Stimulated activated naive CD8-positive, alpha-beta T cell treated with anti-CD3 and anti-CD28 coated beads, Interleukin-15, Interleukin-2, amounts not matched to agents 100 ng/mL and 50 ng/mL, for 24 hours (primary cell): ENCODE data around the gene ATP6V0E1.

Experiments used
- H3K27ac Mint-ChIP-seq: one replicate; pipeline ENCODE4 v1.8.0; 2021; ENCODE audit warnings: mild to moderate bottlenecking, mixed read lengths
- H3K27me3 Mint-ChIP-seq: one replicate; pipeline ENCODE4 v1.8.0; 2021; ENCODE audit warnings: mixed read lengths
- H3K36me3 Mint-ChIP-seq: one replicate; pipeline ENCODE4 v1.8.0; 2021; ENCODE audit warnings: low read depth, mixed read lengths
- H3K4me1 Mint-ChIP-seq: one replicate; pipeline ENCODE4 v1.8.0; 2021; ENCODE audit warnings: low read depth, mixed read lengths
- H3K4me3 Mint-ChIP-seq: one replicate; pipeline ENCODE4 v1.8.0; 2021; ENCODE audit warnings: mild to moderate bottlenecking, mixed read lengths
- H3K9me3 Mint-ChIP-seq: one replicate; pipeline ENCODE4 v1.8.0; 2021; ENCODE audit warnings: mixed read lengths

Gene ATP6V0E1

GRCh38 chr5:172950176-172950965 lies 33.2 kb upstream of the ATP6V0E1 start:
- H3K4me3 Mint-ChIP-seq, result no peak overlapping the region
- H3K4me1 Mint-ChIP-seq, result peaks cover 4% of the 10 kb centered on the region
- no peaks in the 10 kb centered on the region for H3K9me3 Mint-ChIP-seq
- peaks cover 20% of the 10 kb centered on the region for H3K36me3 Mint-ChIP-seq
- H3K27ac Mint-ChIP-seq, result no peak overlapping the region
- no peaks in the 10 kb centered on the region for H3K27me3 Mint-ChIP-seq

- Mint-ChIP-seq H3K27ac (no peak overlapping the region), H3K36me3 (peaks cover 16% of the 10 kb centered on the region), H3K27me3 (no peaks in the 10 kb centered on the region), H3K4me3 (no peak overlapping the region), H3K4me1 (peaks cover 7% of the 10 kb centered on the region), H3K9me3 (no peaks in the 10 kb centered on the region)
Measured at GRCh38 chr5:172951371-172952033, 32.1 kb upstream of the ATP6V0E1 start.

GRCh38 chr5:172952034-172952511 lies 31.5 kb upstream of the ATP6V0E1 start:
- Mint-ChIP-seq H3K4me3 (no peak overlapping the region), H3K36me3 (peaks cover 16% of the 10 kb centered on the region), H3K27ac (no peak overlapping the region), H3K4me1 (peaks cover 7% of the 10 kb centered on the region), H3K9me3 (no peaks in the 10 kb centered on the region), H3K27me3 (no peaks in the 10 kb centered on the region)

GRCh38 chr5:172953776-172954675 lies 29.5 kb upstream of the ATP6V0E1 start:
- Mint-ChIP-seq H3K36me3 (peaks cover 7% of the 10 kb centered on the region), H3K9me3 (no peaks in the 10 kb centered on the region), H3K4me1 (peaks cover 7% of the 10 kb centered on the region), H3K27me3 (no peaks in the 10 kb centered on the region), H3K4me3 (no peak overlapping the region), H3K27ac (no peak overlapping the region)

- H3K4me3 Mint-ChIP-seq, result no peak overlapping the region
- H3K27ac Mint-ChIP-seq, result peak overlapping the region; percentile 5
- peaks cover 9% of the 10 kb centered on the region for H3K4me1 Mint-ChIP-seq
- peaks cover 7% of the 10 kb centered on the region for H3K36me3 Mint-ChIP-seq
- no peaks in the 10 kb centered on the region for H3K9me3 Mint-ChIP-seq
- H3K27me3 Mint-ChIP-seq, result no peaks in the 10 kb centered on the region
Measured at GRCh38 chr5:172954751-172955159, 28.8 kb upstream of the ATP6V0E1 start.

- peaks cover 22% of the 10 kb centered on the region for H3K4me1 Mint-ChIP-seq
- no peaks in the 10 kb centered on the region for H3K9me3 Mint-ChIP-seq
- H3K27me3 Mint-ChIP-seq, result no peaks in the 10 kb centered on the region
- H3K4me3 Mint-ChIP-seq, result no peak overlapping the region
- H3K36me3 Mint-ChIP-seq, result peaks cover 12% of the 10 kb centered on the region
- no peak overlapping the region for H3K27ac Mint-ChIP-seq
Measured at GRCh38 chr5:172956228-172956627, 27.3 kb upstream of the ATP6V0E1 start.

- no peaks in the 10 kb centered on the region for H3K27me3 Mint-ChIP-seq
- H3K4me3 Mint-ChIP-seq, result no peak overlapping the region
- no peaks in the 10 kb centered on the region for H3K9me3 Mint-ChIP-seq
- peaks cover 22% of the 10 kb centered on the region for H3K4me1 Mint-ChIP-seq
- no peak overlapping the region for H3K27ac Mint-ChIP-seq
- H3K36me3 Mint-ChIP-seq, result peaks cover 16% of the 10 kb centered on the region
Measured at GRCh38 chr5:172956936-172957335, 26.6 kb upstream of the ATP6V0E1 start.

- H3K9me3 Mint-ChIP-seq, result no peaks in the 10 kb centered on the region
- peaks cover 18% of the 10 kb centered on the region for H3K36me3 Mint-ChIP-seq
- H3K4me3 Mint-ChIP-seq, result peak overlapping the region; percentile 40
- H3K27me3 Mint-ChIP-seq, result no peaks in the 10 kb centered on the region
- no peak overlapping the region for H3K27ac Mint-ChIP-seq
- peaks cover 22% of the 10 kb centered on the region for H3K4me1 Mint-ChIP-seq
Measured at GRCh38 chr5:172957458-172957857, 26.1 kb upstream of the ATP6V0E1 start.

GRCh38 chr5:172958331-172959046 lies 25.1 kb upstream of the ATP6V0E1 start:
- Mint-ChIP-seq H3K9me3 (no peaks in the 10 kb centered on the region), H3K27me3 (no peaks in the 10 kb centered on the region), H3K4me1 (peaks cover 22% of the 10 kb centered on the region), H3K27ac (peak overlapping the region; percentile 94), H3K36me3 (peaks cover 21% of the 10 kb centered on the region), H3K4me3 (peak overlapping the region; percentile 96)

- no peaks in the 10 kb centered on the region for H3K9me3 Mint-ChIP-seq
- H3K27ac Mint-ChIP-seq, result peak overlapping the region; percentile 94
- no peaks in the 10 kb centered on the region for H3K27me3 Mint-ChIP-seq
- H3K36me3 Mint-ChIP-seq, result peaks cover 29% of the 10 kb centered on the region
- H3K4me1 Mint-ChIP-seq, result peaks cover 18% of the 10 kb centered on the region
- peak overlapping the region; percentile 96 for H3K4me3 Mint-ChIP-seq
Measured at GRCh38 chr5:172959824-172960799, 23.5 kb upstream of the ATP6V0E1 start.

GRCh38 chr5:172969921-172970320 lies 13.7 kb upstream of the ATP6V0E1 start:
- Mint-ChIP-seq H3K27me3 (no peaks in the 10 kb centered on the region), H3K27ac (no peak overlapping the region), H3K9me3 (no peaks in the 10 kb centered on the region), H3K4me1 (no peaks in the 10 kb centered on the region), H3K4me3 (no peak overlapping the region), H3K36me3 (peaks cover 35% of the 10 kb centered on the region)

- Mint-ChIP-seq H3K27ac (no peak overlapping the region), H3K4me1 (no peaks in the 10 kb centered on the region), H3K4me3 (no peak overlapping the region), H3K27me3 (peaks cover 2% of the 10 kb centered on the region), H3K9me3 (no peaks in the 10 kb centered on the region), H3K36me3 (peaks cover 24% of the 10 kb centered on the region)
Measured at GRCh38 chr5:172971482-172971881, 12.1 kb upstream of the ATP6V0E1 start.

GRCh38 chr5:172972552-172972951 lies 11.0 kb upstream of the ATP6V0E1 start:
- no peaks in the 10 kb centered on the region for H3K4me1 Mint-ChIP-seq
- H3K9me3 Mint-ChIP-seq, result no peaks in the 10 kb centered on the region
- no peak overlapping the region for H3K4me3 Mint-ChIP-seq
- H3K27ac Mint-ChIP-seq, result no peak overlapping the region
- peaks cover 20% of the 10 kb centered on the region for H3K36me3 Mint-ChIP-seq
- H3K27me3 Mint-ChIP-seq, result peaks cover 3% of the 10 kb centered on the region
